SH-SY5Y (cell line): ENCODE results near the gene IFITM1.

Source experiments
- GATA2 ChIP-seq: IDR thresholded peaks from 2 replicates; pipeline ENCODE4 v1.6.1; 2011; ENCODE audit warnings: mild to moderate bottlenecking, low read depth, low read length
- GATA3 ChIP-seq: IDR thresholded peaks from 2 replicates; pipeline ENCODE4 v1.6.1; 2011; ENCODE audit warnings: low read depth, mild to moderate bottlenecking, low read length, moderate library complexity

IFITM1 gene

DNA sequence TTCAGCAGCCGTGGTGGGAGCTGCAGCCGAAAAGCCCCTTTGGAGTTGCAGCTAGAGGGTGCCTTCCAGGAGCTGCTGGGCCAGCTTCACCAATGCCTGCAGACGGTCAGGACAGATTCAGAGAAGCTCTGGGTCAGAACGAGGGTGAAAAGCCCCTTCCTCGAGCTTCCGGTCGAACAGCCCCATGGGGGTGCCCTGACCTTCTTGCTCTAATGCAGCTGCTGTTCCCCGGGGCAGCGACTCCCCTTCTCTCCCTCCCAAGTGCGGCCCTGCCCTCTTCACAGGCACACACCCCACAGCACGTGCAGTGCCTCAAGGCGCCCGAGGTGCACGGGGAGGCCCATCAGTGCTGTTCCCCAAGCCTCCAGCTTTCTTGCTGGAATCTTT, 16.5 kb downstream of the IFITM1 start:
- no peak for TF ChIP-seq GATA2
- no peak for TF ChIP-seq GATA3

- TF ChIP-seq GATA2 = no peak
- no peak for TF ChIP-seq GATA3
These were observed 17.0 kb downstream of the IFITM1 start for GRCh38 chr11:330694-331357.

DNA sequence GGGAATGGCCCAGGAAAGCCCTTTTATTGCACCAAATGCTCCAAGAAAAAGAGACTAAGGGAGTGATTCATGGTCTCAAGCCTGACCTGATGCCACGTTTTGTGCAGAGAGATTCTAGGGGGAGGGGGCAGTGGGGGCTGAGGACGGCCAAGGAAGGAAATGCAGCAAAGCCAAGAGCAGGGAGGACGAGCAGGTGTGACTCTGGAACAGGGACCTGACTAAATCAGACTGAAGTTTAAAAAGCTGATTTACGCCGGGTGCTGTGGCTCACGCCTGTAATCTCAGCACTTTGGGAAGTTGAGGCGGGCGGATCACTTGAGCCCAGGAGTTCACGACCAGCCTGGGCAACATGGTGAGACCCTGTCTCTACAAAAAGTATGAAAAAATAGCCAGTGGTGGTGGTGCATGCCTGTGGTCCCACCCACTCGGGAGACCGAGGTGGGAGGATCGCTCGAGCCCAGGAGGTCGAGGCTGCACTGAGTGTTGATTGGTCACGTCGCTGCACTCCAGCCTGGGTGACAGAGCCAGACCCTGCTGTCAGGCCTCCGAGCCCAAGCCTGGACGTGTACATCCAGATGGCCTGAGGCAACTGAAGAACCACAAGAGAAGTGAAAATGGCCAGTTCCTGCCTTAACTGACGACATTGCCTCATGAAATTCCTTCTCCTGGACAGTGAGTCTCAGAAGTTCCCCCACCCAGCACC, 17.7 kb downstream of the IFITM1 start:
- no peak for TF ChIP-seq GATA3
- TF ChIP-seq GATA2 = no peak

DNA sequence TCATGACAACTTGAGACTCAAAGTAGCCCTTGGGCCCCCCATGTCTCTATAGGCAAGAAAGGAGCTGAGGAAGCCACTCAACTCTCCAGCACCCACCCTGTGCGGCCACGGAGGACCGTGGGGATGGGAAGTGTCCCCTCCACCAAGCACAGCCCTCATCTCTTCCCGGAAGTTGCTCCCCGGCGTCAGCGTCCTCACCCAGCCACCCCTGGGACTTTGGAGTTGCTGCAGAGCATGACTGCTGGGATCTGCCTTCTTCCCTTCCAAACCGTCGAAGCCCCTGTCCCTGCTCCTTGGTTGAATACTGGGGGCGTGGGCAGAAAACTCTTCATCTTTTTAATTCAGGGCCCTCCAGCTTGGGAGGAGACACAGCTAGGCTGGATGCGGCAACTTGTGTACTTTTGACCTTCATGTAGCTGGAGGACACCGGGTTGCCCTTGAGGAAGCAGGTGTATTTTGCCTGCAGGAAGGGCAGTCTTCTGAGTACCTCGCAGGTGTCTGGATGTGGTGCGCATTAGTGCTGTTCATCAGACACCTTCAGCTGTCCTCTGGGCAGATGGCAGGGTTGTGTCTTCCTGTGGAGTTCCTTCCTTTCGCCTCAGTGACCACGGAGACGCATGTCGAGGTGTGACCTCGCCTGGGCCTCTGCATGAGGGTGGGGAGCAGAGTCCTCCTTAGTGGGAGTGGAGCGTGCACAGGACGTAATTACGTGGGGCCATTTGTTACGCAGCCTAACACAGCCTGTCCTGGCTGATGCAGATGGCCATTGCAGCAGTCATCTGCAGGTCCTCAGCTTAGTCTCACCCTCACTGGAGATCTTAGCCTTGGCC, 19.0 kb downstream of the IFITM1 start:
- TF ChIP-seq GATA2 = no peak
- no peak for TF ChIP-seq GATA3

- TF ChIP-seq GATA2 (no peak), GATA3 (no peak)
These were observed 20.6 kb downstream of the IFITM1 start for GRCh38 chr11:334264-334994.

- TF ChIP-seq GATA3 = no peak
- TF ChIP-seq GATA2 = no peak
These were observed 22.2 kb downstream of the IFITM1 start for GRCh38 chr11:335779-336658.

- no peak for TF ChIP-seq GATA3
- no peak for TF ChIP-seq GATA2
These were observed 22.9 kb downstream of the IFITM1 start for GRCh38 chr11:336659-337198.

- no peak for TF ChIP-seq GATA2
- no peak for TF ChIP-seq GATA3
These were observed 23.9 kb downstream of the IFITM1 start for GRCh38 chr11:337711-338110.

DNA sequence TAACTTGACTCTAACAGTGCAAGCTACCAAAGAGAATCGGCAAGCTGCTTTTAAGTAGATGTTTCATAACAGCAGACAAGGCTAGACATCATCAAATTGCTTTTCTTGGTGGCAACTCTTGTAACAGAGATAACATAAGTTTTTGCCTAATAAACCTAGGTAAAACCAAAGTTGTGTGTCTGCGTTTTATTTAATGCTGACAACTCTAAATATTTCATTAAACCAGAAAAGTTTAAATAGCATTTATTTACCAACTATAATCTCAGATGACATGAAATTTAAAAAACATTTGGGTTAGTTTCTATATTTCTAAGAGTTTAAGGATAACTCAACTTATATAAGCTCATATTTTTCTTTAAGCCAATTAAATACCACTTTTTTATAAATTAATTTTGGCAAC, 26.1 kb downstream of the IFITM1 start:
- TF ChIP-seq GATA2 (no peak), GATA3 (no peak)

DNA sequence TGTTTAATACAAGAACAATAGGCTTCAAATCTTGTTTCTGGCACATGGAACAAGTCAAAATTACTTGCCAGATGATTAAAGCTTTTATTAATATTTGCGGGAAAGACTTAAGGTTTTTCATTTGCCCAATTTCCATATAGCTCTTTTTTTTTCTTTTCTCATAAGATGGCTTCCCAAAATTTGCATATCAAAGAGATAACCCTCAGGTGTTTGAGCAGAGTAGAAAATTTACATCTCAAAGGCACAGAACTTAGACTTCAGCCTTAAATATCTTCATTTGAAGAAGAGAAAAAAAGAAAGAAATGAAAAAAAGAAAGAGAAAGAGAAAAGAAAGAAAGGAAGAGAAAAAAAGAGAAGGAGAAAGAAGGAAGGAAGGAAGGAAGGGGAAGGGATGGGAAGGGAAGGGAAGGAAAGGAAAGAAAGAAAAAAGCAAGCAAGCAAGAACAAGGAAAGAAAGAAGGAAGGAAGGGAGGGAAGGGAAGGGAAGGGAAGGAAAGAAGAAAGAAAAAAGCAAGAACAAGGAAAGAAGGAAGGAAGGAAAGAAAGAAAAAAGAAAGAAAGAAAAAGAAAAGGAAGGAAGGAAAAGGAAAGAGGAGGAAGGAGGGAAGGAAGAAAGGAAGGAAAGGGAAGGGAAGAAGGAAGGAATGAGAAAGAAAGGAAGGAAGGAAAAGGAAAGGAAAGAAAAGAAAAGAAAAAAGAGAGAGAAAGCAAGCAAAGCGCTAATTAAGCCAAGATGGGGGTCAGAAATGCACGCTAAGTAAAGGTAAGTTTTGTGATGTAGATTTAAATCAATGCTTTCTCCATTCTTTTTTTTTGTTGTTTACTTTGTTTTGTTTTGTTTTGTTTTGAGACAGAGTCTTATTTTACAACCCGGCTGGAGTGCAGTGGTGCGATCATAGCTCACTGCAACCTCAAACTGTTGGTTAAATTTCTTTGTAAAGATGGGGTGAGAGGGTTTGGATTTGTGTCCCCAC, 27.0 kb downstream of the IFITM1 start:
- TF ChIP-seq GATA3 (no peak), GATA2 (no peak)

DNA sequence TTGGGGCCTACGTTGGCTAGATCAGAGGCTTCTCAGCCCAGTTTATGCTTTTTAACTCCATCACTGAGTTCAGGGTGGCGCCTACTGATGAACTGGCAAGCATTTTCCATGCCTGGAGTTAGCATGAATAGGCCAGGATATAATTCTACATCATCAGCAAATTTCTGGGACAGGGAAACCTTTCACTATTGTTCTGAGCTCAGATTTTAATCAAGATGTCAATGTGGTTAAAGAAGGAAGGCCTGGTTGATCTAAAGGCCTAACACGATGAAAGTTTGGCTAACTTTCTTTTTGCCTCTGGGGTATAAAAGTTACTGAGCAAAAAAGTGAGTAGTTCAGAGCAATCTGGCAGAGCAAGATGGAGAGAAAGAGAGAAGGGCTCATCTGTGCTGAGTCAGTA, 28.5 kb downstream of the IFITM1 start:
- TF ChIP-seq GATA3 = no peak
- TF ChIP-seq GATA2 = no peak
